Measurements from ENCODE around the gene TTLL13.
"Not testable (repeated sequence)": the region's sequence is repeated elsewhere in the genome, so short reads cannot be mapped to it uniquely, and the experiment has no call there.

The TTLL13 gene

DNA sequence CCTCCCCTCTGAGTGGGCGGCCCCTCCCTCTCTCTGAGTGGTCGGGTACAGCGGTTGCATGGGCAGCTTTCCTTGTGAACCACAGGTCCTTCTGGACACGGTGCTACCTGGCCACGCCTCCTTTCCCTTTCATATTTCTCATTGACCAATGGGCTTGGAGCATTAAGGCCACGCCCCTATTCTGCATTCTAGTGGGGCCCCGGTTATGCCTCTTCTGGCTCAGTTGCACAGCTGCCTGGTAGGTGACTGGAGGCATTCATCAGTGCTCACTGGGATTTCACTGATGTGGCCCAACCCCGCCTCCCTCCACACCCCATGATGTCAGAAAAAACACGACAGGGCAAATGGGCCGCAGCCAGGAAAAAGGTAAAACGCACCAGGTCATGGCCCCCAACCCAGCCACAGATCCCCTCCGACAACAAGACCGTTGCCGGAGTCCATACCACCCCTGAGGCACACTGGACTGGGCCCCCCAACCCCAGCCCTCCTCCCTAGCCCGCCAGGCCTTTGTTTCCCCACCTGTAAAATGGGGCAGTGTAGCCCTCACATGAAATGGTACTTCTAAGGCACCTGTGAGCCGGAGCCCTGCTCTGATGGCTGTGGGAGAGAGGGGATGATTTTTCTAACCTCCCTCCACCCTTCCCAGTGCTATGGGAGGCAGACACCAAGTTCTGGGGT, 42.5 kb downstream of the TTLL13 start:
- DNase-seq: no peak

DNA sequence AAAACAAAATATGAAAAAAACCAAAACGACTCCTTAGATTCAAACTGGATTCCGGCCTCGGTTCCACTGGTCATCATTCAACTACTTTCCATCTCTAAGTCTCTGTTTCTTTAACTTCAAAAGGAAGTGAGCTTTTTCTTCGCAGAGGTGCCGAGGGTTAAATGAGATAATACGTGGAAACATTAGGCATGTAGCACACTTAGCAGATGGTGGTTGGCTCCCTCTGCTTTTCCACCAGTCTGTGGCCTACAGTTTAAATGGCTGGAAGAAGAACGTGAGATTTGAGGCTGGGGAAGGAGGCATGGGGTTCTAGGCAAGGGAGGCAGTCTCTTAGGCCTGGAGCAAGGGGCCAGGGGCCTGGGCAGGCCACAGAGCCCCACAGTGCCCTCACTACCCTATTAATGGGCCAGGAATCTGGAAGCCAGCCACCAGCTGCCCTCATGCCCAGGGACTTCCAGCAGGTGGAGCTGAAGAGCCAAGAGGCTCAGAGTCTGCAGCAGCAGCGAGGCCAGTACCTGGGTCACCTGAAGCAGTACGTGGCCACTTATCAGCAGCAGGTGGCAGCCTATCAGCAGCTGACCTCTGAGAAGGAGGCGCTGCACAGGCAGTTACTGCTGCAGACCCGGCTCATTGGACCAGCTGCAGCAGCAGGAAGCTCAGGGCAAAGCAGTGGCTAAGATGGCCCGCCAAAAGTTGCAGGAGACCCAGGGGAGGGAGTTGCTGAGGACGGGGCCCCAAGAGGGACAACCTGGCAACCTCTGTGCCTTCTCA, 43.9 kb downstream of the TTLL13 start:
- peak; percentile 77 for DNase-seq

DNA sequence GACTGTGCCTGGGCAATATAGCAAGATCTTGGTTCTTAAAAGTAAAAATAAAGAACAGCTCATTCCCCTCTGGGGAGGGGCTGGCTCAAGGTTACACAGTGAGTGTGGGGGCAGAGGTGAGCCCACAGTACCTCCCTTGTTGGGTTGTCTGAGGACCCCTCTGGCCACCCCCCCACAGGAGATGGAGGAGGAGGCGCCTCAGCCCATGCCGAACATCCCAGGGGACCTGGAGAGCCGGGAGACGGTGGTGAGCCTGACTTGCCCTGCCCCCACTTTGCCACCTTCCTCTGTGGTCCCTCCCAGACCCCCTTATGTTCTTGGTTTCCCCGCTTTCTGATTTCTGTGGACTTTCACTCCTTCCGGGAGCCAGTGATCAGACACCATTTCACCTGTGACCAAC, 44.8 kb downstream of the TTLL13 start:
- no peak for DNase-seq

DNA sequence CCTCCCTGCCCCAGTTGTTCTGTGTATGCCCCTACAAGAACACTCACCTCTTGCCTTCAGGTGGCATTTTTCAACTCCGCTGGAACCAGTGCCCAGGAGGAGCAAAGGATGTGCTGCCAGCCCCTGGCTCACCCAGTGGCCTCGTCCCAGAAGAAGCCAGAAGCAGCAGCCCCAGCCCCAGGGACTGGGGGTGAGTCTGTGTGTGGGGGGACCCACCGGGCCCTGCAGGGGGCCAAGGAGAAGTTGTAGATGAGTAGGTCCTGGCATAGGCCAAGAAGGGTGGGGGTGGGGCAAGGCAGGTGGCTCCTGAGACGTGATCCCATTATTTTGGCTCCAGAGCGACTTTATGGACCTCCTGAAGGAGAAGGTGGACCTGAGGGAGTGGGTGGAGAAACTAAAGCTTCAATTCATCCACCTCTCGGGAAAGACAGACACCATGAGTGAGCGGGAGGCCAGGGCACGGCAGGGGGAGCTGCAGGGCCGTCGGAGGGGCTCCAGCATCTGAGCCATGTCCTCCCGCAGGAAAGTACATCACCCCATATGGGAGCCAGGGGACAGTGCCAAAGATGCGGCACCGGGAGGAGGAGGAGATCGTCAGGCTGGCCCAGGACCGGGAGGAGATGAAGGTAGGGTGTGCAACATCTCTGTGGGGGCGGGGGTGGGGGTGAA, 45.4 kb downstream of the TTLL13 start:
- DNase-seq: no peak

DNA sequence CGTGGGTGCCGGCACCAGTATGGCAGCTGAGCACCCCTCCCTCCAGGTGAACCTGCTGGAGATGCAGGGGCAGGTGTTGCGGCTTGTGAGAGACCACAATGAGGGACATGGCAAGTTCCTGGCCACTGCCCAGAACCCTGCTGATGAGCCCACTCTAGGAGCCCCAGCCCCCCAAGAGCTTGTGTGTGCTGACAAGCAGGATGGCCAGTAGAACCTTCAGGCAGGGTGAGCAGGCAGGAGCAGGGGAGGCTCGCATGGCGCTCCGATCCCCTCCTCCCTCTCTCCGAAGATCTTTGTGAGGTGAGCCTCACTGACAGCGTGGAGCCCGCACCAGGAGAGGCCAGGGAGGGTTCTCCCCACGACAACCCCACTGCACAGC, 45.9 kb downstream of the TTLL13 start:
- no peak for DNase-seq

DNA sequence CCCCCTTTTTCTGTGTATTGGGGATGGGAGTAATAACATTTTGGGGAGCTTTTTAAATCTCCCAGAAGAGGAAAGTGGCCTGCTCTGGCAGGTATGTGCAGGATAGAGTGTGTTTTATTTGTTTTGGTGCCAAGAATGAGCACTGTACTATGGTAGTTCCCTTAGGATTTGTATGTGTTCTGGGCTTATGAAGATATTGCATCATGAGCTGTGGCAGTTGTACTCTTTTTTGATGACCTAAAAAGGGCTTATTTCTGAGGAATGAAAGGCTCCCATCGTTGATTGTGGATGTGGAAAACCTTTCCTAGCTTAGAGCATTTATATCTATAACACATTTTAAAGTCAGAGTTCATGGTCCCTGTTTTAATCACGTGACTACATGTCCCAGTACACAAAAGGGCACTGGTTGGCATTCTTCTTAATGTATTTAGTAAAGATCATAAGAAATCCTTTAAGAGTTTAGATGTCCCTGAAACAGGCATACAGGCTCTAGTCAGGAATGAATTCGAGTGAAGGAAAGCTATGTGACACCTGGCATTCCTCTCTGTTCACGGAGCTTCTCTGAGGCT, 47.0 kb downstream of the TTLL13 start:
- DNase-seq: not testable (repeated sequence)

DNA sequence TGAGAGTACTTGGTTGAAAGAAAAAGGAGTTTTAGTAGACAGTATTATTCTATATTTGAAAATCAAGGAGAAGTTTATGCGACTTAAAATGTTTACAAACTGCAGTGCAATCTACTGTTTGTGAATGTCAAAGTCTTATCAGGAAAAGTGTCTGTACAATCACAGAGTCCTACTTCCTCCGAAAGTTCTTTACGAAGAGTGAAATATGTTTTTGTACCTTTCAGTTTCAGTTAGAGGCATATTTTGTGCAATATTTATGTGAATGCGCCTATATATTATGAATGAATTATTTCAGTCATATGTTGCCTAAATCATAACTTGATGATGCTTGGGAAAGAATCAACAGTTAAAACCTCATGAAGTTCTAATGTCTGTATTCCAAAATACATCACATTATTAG, 47.7 kb downstream of the TTLL13 start:
- DNase-seq: no peak

DNA sequence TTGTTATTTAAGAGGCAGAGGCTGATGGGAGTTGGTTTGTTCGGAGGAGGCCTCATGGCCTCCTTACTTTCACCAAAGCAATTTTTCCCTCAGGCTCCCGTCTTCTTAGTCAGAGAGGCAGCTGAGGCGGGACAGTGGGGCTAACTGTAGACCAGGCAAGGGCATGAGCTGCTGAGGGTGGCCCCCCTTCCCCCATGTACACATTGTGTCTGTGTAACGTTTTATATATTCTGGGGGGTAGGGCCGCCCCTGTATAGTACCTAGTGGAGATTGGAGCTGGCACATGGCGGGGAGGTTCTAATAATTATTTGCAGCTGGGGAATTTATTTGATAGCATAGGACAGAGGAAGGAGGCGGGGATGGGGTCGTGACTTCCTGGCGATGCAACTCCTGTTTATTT, 51.2 kb downstream of the TTLL13 start:
- no peak for DNase-seq

DNA sequence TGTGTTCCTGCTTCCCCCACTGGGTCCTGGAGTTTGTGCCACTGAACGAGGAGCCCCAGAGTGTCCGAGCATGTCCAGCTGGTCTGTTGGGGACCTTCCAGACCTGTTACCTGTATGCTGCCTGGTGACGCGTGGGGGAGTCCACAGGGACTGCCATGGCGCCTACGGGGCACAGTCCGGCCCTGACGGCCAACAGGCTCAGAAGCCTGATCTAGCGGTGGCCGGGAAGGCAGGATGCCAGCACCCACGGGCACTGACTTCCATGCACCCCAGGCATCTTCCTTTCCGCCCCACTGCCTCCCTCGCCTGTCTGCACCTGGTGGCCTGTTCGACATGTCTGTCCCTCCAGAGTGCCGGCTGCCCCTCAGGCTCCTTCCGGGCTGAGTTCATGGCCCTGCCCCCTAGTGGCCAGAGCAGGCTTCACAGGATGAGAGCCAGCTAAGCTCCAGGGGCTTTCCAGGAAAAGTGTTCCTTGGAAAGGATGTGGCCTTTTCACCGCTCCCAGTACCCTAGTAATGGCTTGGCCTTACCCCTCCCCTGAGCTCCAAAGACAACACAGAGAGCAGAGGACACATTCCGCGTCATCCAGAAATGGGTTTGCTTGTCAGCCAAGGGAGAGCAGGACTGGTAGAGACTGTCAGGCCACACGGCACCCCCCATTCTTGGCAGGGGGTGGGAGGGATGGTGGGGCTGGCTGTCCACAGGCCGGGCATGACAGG, 51.8 kb downstream of the TTLL13 start:
- peak; percentile 66 for DNase-seq

DNA sequence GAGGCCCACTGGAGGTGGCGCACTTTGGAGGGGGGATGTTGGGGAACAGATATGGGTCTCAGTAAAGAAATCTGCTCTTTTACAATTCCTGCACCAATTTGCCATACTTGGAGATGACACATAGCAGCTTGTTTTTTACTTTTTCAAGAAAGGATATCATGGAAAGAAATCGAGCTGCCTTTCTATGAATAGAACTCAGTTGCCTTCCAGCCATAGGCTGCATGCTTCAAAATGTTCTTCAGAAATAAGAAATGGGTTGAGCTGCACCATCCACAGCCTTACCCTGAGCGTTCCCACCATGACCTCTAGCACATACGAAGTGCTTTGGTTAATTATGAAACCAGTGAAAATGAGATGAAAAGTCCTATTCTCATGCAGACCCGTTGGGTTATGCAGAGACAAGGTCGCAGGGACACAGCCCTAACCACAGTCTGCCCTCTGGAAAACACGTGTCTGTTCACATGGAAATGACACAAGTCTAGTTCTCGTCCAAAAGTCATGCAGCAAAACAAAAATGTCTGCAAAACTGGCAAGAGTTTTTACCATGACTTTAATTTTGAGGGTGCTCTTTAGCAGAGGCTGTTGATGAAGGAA, 52.4 kb downstream of the TTLL13 start:
- DNase-seq: no peak

DNA sequence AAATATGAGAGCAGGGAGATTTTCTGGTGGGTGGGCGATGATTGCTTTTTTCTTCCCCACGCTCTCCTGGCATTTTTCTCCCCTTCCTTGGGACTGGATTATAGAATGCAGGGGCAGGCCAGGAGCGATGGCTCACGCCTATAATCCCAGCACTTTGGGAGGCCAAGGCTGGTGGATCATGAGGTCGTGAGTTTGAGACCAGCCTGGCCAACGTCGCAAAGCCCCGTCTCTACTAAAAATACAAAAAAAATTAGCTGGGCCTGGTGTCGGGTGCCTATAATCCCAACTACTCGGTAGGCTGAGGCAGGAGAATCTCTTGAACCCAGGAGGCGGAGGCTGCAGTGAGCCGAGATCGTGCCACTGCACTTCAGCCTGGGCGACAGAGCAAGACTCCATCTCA, 56.0 kb downstream of the TTLL13 start:
- not testable (repeated sequence) for DNase-seq

DNA sequence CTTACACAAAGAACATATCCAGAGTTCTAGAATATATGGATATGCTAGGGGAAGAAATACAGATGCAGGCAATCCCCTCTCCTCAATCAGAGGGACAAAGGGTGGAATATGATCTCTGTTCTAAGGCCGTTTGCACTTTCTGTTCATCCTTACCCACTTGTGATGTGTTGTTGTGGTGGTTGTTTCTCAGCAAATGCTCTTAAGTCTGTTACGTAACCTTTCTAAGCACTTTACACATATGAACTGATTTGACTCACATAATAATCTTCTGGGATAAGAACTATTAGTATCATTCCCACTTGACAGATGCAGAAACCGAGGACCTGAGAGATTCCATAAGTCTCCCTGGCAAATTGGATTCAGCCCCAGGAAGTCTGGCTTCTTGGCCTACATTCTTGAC, 56.6 kb downstream of the TTLL13 start:
- no peak for DNase-seq

DNA sequence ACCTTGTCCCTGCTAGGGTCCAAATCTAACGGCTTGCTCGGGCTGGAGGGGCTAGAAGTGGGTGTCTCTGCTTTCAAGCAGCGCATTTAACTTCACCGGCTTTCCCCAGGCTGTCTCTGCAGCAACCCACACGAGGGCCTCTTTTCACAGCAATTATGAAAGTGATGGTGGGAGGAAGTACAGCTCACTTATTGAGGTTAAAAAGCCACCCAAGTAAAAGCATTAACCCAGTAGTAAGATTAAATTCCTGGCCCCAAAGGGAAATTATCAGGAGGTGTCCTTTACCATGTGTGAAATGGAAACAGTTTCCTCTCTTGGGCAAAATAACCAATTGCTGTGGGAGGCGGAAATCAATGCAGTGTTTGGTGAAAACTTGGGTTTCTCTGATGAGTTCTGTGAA, 57.2 kb downstream of the TTLL13 start:
- DNase-seq: peak; percentile 25

DNA sequence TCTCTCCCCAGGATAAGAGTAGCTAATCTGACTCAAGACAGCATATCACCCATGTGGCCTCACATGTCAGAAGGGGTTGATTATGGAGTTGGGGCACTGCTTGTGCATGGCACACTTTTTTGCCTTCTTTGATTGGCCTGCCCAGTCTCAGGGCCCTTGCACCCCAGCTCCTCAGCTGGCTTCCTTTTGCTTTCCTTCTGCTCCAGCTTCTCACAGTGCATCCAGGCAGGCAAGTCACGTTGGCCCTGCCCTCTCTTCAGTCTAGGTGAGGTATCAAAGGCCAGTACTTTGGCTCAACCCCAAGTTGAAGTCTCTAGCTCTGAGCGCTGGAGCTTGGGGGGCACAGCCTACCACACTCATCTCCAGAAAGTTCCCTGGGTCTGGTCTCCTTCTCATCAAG, 58.3 kb downstream of the TTLL13 start:
- no peak for DNase-seq

DNA sequence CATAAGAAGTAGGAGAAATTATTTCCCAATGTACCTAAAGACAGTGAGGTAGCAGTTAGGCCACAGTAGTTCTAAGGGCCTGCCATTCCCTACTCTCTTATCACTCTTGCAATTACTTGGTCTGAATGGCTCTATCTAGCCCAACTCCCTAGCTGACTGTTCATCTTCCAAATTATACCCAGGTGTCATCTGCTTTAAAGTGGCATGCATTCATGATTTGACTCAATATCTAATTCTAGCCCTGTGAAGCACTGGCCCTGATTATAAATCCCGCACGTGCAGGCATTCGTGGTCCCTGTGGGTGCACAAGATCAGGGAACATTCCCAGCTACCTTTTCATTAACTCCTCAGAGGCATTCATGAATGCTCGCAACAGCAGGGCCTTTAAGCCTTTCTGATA, 59.7 kb downstream of the TTLL13 start:
- DNase-seq: no peak
